ENCODE measurements around the gene GPR35.

The GPR35 gene

DNA sequence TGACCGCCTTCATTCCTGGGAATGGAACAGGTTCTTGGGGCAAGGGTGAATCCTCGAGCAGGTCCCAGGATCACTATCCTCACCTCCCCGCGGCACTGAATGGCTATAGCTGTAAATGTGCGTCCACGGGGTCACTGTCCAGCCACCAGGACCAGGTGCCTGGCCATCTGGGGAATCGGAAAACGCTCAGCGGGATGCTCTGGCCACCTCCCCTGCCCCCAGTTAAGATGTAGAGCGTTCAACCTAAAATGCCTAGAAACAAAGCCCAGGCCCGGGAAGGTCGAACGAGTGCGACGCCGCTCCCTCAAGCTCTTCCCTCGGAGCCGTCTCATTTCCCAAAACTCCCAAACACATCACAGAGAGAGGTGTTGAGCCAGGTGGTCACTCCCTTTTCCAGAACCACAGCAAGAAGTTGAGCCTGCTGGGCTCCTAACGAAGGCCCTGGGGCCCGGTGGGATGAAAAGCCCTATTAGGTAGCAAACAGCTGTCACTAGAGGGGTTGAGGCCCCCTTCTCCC is 39.5 kb upstream of the GPR35 start:
- H3K4me1 ChIP-seq (ENCODE audit: insufficient read depth, poor library complexity, severe bottlenecking) = peaks cover 26% of the 10 kb centered on the region
- H3K9me3 ChIP-seq (ENCODE audit: severe bottlenecking) = no peaks in the 10 kb centered on the region
- TF ChIP-seq, protein P1, sequence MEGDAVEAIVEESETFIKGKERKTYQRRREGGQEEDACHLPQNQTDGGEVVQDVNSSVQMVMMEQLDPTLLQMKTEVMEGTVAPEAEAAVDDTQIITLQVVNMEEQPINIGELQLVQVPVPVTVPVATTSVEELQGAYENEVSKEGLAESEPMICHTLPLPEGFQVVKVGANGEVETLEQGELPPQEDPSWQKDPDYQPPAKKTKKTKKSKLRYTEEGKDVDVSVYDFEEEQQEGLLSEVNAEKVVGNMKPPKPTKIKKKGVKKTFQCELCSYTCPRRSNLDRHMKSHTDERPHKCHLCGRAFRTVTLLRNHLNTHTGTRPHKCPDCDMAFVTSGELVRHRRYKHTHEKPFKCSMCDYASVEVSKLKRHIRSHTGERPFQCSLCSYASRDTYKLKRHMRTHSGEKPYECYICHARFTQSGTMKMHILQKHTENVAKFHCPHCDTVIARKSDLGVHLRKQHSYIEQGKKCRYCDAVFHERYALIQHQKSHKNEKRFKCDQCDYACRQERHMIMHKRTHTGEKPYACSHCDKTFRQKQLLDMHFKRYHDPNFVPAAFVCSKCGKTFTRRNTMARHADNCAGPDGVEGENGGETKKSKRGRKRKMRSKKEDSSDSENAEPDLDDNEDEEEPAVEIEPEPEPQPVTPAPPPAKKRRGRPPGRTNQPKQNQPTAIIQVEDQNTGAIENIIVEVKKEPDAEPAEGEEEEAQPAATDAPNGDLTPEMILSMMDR (IDR thresholded peaks at IDR 0.05; ENCODE audit: poor library complexity, severe bottlenecking) = no peak
- ATAC-seq (ENCODE audit: low read depth) (no peak), DNase-seq (ENCODE audit: low spot score) (no peak)
- peaks cover 10% of the 10 kb centered on the region; the same call in 1 of the 2 replicates for H3K36me3 ChIP-seq (ENCODE audit: low read depth)
- H3K27ac ChIP-seq (ENCODE audit: poor library complexity, severe bottlenecking) = peak overlapping the region; percentile 25
- peak overlapping the region; percentile 82 for H3K4me3 ChIP-seq (ENCODE audit: severe bottlenecking)
- H3K27me3 ChIP-seq (ENCODE audit: insufficient read depth, poor library complexity, severe bottlenecking) = no peaks in the 10 kb centered on the region

DNA sequence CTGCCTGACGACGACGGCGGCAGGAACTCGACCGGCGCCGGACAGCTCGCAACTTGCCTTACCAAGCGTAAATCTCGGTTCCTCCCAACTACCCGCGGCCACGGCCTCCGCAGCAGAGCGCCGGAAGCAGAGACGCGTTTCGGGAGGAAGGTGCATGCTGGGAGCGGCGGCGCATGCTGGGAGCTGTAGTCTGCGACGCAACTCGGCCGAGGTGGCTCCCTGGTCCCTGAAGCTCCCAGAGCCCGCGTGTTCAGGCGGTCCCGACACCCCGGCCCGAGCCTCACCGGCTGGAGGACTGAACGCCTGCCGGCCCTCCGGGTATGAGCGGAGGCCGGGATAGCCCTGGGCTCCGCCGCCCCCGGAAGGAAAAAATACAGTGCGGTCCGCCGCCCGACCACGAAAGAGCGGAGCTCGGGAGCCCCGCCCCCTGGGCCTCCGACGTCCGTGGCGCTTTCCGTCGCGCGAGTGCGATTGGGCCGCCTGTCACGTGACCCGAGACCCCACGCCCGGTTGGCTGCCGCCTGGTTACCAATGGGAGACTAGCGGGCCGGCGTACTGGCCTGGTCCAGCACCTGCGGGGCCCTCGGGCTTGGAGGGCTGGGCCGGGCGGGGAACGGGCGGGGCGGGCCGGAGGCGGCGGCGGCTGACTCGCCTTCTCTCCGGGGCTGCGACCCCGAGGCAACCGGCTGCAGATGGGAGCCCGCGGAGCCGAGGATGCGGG is 38.9 kb upstream of the GPR35 start, which contains the start of gene CAPN10:
CAPN10 (plus strand) TSS at position 537 of the 721 bp plus-strand sequence; CDS start at position 715, 178 bp downstream.
- DNase-seq (ENCODE audit: low spot score) (peak; percentile 97), ATAC-seq (ENCODE audit: low read depth) (peak; percentile 87)
- peaks cover 11% of the 10 kb centered on the region for H3K36me3 ChIP-seq (ENCODE audit: low read depth)
- H3K9me3 ChIP-seq (ENCODE audit: severe bottlenecking) = no peaks in the 10 kb centered on the region
- peak within 1 kb of the TSS; percentile 82 for H3K4me3 ChIP-seq (ENCODE audit: severe bottlenecking)
- no peaks in the 10 kb centered on the region for H3K27me3 ChIP-seq (ENCODE audit: insufficient read depth, poor library complexity, severe bottlenecking)
- H3K4me1 ChIP-seq (ENCODE audit: insufficient read depth, poor library complexity, severe bottlenecking) = peaks cover 26% of the 10 kb centered on the region
- peak within 1 kb of the TSS; percentile 25 for H3K27ac ChIP-seq (ENCODE audit: poor library complexity, severe bottlenecking)
- TF ChIP-seq, protein P1 (IDR thresholded peaks at IDR 0.05; ENCODE audit: poor library complexity, severe bottlenecking) = no peak

DNA sequence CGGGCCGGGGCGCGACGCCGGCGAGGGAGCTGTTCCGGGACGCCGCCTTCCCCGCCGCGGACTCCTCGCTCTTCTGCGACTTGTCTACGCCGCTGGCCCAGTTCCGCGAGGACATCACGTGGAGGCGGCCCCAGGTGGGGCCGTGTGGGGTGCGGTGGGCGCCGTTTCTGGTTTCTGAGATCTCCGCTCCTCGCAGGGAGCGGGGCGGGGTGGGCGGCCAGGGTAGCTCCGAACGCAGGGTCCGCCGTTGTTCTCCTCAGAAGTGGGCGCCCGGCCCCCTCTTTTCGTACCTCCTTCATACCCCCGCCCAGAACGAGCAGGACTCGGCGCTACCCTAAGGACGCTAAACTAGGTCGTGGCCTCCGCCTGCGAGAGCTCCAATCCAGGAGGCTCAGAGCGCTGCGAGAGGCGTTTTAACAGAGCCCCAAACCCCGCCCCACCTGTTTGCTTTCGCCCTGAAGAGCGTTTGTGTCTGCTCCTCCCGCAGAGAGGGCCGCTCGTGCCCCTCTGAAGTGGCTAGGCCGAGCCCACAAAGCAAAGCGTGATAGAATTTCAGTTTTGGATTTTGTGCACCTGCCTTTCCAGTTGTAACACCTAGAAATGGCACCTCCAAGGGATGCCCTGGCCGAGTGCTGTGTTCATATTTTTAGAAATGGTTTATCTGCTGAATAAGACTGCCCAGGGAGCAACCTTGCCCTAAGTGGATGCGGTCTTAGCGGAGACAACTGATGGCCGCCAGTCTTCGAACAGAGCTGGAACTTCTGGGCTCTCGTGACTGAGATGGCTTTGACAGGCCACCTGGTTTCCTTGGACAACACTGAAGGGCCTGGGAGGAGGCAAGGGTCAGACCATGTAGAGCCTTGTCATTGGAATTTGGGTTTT is 38.1 kb upstream of the GPR35 start:
- TF ChIP-seq, protein P1 (IDR thresholded peaks at IDR 0.05; ENCODE audit: poor library complexity, severe bottlenecking) = no peak
- DNase-seq (ENCODE audit: low spot score) (peak; percentile 53), ATAC-seq (ENCODE audit: low read depth) (peak; percentile 21)
- Histone ChIP-seq H3K4me3 (ENCODE audit: severe bottlenecking) (peak overlapping the region; percentile 82), H3K4me1 (ENCODE audit: insufficient read depth, poor library complexity, severe bottlenecking) (peaks cover 22% of the 10 kb centered on the region), H3K27me3 (ENCODE audit: insufficient read depth, poor library complexity, severe bottlenecking) (no peaks in the 10 kb centered on the region), H3K36me3 (ENCODE audit: low read depth) (peaks cover 15% of the 10 kb centered on the region), H3K9me3 (ENCODE audit: severe bottlenecking) (no peaks in the 10 kb centered on the region), H3K27ac (ENCODE audit: poor library complexity, severe bottlenecking) (peak overlapping the region; percentile 25)

DNA sequence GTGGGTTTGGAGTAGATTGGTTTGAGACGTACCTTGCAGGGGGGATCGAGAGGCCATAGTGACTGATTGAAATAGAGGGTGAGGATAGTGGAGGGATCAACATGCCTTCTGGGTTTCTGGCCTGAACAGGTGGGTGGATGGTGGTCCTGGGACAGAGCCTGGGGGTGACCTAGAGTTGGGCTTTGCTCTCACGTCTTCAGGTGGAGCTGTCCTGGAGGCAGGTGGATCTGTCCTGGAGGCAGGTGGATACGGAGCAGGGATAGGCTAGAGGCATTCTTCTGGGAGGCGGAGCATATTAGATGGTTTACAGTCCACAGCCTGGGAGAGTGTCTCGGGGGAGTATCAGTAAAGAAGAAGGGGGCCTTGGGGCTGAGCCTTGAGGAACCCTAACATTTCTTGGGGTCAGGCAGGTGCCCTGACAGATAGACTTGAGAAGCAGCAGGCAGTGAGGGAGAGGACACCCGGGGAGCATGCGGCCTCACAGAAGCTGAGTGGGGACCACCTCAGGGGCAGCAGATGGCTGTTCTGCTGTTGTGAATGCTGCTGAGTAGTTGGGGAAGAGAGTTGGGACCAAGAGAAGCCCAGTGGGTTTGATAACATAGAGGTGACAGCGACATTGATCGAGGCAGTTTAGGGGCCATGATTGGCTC is 37.1 kb upstream of the GPR35 start:
- DNase-seq (ENCODE audit: low spot score) (peak; percentile 34), ATAC-seq (ENCODE audit: low read depth) (no peak)
- peak overlapping the region; percentile 82 for H3K4me3 ChIP-seq (ENCODE audit: severe bottlenecking)
- peaks cover 21% of the 10 kb centered on the region for H3K36me3 ChIP-seq (ENCODE audit: low read depth)
- H3K9me3 ChIP-seq (ENCODE audit: severe bottlenecking) = no peaks in the 10 kb centered on the region
- no peak overlapping the region for H3K27ac ChIP-seq (ENCODE audit: poor library complexity, severe bottlenecking)
- H3K27me3 ChIP-seq (ENCODE audit: insufficient read depth, poor library complexity, severe bottlenecking) = no peaks in the 10 kb centered on the region
- H3K4me1 ChIP-seq (ENCODE audit: insufficient read depth, poor library complexity, severe bottlenecking) = peaks cover 13% of the 10 kb centered on the region
- TF ChIP-seq, protein P1 (IDR thresholded peaks at IDR 0.05; ENCODE audit: poor library complexity, severe bottlenecking) = no peak

Data from RWPE2 (cell line).